Medulla oblongata (tissue), 1 donor: ENCODE measurements around the gene MDC1.

ENCODE experiments used
- DNase-seq: peaks from one replicate; pipeline ENCODE4 v3.0.0-alpha.2; 2015; ENCODE audit errors: extremely low spot score

MDC1 gene

GRCh38 chr6:30700340-30700739 lies 16.7 kb downstream of the MDC1 start:
- no peak for DNase-seq

- no peak for DNase-seq
These were observed 20.6 kb downstream of the MDC1 start for GRCh38 chr6:30696432-30696831.

- DNase-seq, result no peak
These were observed 25.8 kb downstream of the MDC1 start for GRCh38 chr6:30691208-30691847.

GRCh38 chr6:30690403-30691207 lies 26.5 kb downstream of the MDC1 start, which contains the start of gene NRM:
Gene NRM, minus strand, starts transcription at chr6:30690984. Its CDS starts 10 bp downstream, at chr6:30690974.
- DNase-seq, result peak; percentile 86

- DNase-seq, result no peak
These were observed 27.1 kb downstream of the MDC1 start for GRCh38 chr6:30689985-30690384.

GRCh38 chr6:30689022-30689865 lies 27.8 kb downstream of the MDC1 start:
- no peak for DNase-seq

- no peak for DNase-seq
These were observed 28.5 kb downstream of the MDC1 start for GRCh38 chr6:30688569-30688968.

- peak; percentile 22 for DNase-seq
These were observed 29.2 kb downstream of the MDC1 start for GRCh38 chr6:30687659-30688431.

- peak; percentile 72 for DNase-seq
These were observed 30.0 kb downstream of the MDC1 start for GRCh38 chr6:30686908-30687658.

GRCh38 chr6:30686009-30686907 lies 30.8 kb downstream of the MDC1 start, which contains the start of gene PPP1R18:
Gene PPP1R18, minus strand, starts transcription at chr6:30686645. Its CDS starts 627 bp downstream, at chr6:30686018.
- DNase-seq, result peak; percentile 75

GRCh38 chr6:30685157-30686008 lies 31.7 kb downstream of the MDC1 start:
- DNase-seq, result no peak

- peak; percentile 50 for DNase-seq
These were observed 32.5 kb downstream of the MDC1 start for GRCh38 chr6:30684386-30685156.

- no peak for DNase-seq
These were observed 33.1 kb downstream of the MDC1 start for GRCh38 chr6:30683980-30684338.

GRCh38 chr6:30683183-30683979 lies 33.7 kb downstream of the MDC1 start:
- DNase-seq, result peak; percentile 23

- DNase-seq, result peak; percentile 77
These were observed 34.7 kb downstream of the MDC1 start for GRCh38 chr6:30682143-30683117.

- DNase-seq, result no peak
These were observed 35.3 kb downstream of the MDC1 start for GRCh38 chr6:30681766-30682142.
